Mucosa of gallbladder (tissue), 1 donor: ENCODE results near the gene SYP. TPM values are rescaled to one million over a fixed set of nuclear protein-coding genes. Genes with fewer than 3 reads are reported as not detected.

Source experiments
- total RNA-seq: library from RNA; stranded (reverse); gene quantifications from one replicate; pipeline ENCODE4 v1.2.1, GENCODE V29; 2021
- donor health status: DM: no; HTN: no; CAD: no.

The SYP gene
- total RNA-seq, 1 donor from 2014 or later, result 1.9 TPM

Other genes starting within 250 kb of the SYP start
- gene OTUD5, start 242.6 kb downstream of the SYP start, total RNA-seq, result 57.3 TPM
- gene KCND1, start 228.3 kb downstream of the SYP start, total RNA-seq, result 6.5 TPM
- gene GRIPAP1, start 197.9 kb downstream of the SYP start, total RNA-seq, result 52.7 TPM
- gene TFE3, start 156.8 kb downstream of the SYP start, total RNA-seq, result 59.5 TPM
- 18.8 TPM for gene CCDC120, start 141.2 kb downstream of the SYP start, total RNA-seq
- gene PRAF2, start 126.2 kb downstream of the SYP start, total RNA-seq, result 41.8 TPM
- 65.5 TPM for gene WDR45, start 120.3 kb downstream of the SYP start, total RNA-seq
- 22.7 TPM for gene GPKOW, start 76.5 kb downstream of the SYP start, total RNA-seq
- 18.3 TPM for gene MAGIX, start 37.4 kb downstream of the SYP start, total RNA-seq
- gene PLP2, start 28.3 kb downstream of the SYP start, total RNA-seq, result 44.0 TPM
- gene PRICKLE3, start 13.8 kb downstream of the SYP start, total RNA-seq, result 16.3 TPM
- 0.20 TPM for gene CACNA1F, start 33.1 kb upstream of the SYP start, total RNA-seq
- gene CCDC22, start 35.3 kb upstream of the SYP start, total RNA-seq, result 20.0 TPM
- gene FOXP3, start 64.5 kb upstream of the SYP start, total RNA-seq, result 0.09 TPM
- gene PPP1R3F, start 69.6 kb upstream of the SYP start, total RNA-seq, result 11.5 TPM
- not detected for gene GAGE10, start 103.5 kb upstream of the SYP start, total RNA-seq
- not detected for gene GAGE12J, start 121.8 kb upstream of the SYP start, total RNA-seq
- 0.63 TPM for gene GAGE13, start 131.4 kb upstream of the SYP start, total RNA-seq